Fibroblast of skin of back (primary cell): ENCODE data around the gene RBM7.

Experiments
- DNase-seq: peaks from one replicate; pipeline ENCODE4 v3.0.0-alpha.2; 2013

The RBM7 gene

DNA sequence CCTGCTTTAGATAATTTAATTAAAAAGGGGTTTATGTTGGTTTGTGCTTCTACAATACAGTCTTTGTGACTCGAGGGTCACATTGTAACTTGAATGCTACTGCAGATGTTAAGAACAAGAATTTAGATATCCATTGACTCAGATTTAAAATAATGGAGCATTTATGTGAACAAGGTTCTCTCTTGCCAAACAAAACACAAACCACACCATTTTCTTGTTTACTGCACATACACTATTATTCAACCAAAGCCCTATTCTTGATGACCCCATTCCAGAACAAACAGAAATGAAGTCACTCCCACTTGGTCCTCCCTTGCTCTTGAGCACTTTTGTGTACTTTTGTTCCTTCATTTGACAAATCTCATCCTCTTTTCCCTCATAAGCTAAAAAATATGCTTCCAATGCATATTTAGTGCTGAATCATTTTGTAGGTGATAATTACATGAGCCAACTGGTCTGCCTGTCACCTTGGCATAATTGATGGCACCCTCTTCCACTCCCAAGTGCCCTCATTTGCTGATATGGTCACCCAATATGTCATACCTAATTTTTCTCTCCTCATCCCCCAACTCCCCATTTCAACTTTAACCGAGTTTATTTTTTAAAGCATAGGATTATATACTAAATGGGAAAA is 3.0 kb upstream of the RBM7 start:
- no peak for DNase-seq

DNA sequence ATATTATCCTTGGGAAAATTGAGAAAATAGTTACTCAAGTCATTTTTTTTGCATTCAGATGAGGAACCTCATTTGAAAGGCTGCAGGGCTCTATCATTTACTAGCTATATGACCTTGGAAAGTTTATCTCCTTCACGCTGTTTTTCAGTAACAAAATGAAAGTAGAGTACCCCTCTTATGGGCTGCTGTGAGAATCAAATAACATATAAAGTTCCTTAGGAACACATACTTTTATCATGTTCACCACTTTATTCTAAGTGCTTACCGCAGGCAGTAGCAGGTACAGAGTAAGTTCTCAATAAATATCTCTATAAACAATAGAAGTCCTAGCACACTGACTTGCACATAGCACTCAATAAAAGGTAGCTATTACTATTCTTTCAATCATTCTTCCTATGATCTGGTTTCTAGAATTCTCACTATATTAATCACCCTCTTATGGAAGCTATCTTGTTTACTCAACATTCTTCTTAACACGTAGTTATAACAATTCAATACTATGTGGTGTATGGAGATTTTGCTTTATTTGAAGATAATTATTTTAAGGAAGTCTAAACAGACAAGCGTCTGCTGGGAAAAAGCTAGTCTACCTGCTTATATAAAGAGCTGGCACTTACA is 2.1 kb upstream of the RBM7 start:
- peak; percentile 18 for DNase-seq

DNA sequence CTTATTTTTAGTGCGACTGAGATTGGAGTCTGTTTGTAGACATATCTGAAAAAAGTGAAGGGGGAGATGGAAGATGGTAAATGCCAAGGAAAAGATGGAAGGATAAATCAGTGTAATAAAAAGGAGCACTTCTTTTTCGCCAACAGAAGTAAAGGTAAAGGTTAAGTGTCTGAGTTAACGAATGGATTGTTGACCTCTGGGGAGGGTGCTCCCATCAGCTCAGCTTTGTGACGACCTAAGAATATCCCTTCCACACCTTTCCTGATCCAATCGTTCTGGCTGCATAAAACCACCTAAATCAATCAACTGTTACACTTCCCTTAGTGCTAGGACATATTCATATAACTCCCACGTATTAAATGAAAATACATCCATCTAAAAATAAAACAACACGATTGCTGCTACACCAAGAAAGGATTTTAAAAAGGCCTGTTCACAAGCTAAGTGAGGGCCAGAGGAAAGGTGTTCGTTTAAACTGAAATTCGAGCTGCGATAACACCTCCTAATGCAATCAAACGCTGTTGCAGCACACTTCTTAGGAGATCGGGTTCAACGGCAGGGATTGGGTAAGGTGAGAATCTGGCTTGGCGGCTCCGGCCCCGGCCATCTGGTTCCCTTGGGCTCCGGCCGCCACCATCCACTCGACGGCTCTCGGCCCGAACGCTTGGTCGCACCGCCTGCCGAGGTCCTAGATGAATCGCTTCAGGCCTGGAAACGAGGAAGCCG is 813 bp upstream of the RBM7 start:
- no peak for DNase-seq

DNA sequence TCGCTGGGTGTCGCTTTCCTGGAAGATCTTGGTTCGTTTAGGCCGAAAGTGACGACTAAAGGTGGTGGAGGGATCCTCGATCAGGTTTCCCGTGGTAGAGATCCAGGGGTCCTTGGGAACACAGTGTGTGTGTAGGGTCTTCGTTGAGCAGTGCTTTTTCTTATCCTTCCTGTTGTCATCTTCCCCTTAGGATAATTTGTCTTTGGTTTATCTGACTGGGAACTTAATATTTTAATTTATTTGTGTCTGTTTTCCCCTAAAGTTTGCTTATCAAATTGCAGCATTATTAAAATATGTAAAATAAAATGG is 403 bp downstream of the RBM7 start:
- no peak for DNase-seq

DNA sequence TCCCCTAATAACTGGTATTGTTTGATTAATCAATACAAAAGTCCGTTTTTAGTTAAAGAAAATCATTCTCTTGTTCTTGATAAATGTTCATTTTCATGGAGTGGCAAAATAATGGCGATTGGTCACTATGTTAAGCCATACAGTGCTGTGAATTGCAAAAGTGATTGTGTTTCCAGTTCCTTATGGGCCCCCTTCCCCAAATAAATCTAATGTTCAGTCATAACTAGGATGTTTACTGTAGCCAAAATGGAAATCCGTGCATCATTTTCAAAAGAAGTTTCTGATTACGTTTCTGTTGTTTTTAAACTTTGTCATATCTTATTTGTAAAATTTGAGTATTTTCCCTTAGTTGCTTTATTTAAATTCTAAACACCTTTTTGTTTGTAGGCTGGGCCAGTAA is 845 bp downstream of the RBM7 start:
- no peak for DNase-seq

DNA sequence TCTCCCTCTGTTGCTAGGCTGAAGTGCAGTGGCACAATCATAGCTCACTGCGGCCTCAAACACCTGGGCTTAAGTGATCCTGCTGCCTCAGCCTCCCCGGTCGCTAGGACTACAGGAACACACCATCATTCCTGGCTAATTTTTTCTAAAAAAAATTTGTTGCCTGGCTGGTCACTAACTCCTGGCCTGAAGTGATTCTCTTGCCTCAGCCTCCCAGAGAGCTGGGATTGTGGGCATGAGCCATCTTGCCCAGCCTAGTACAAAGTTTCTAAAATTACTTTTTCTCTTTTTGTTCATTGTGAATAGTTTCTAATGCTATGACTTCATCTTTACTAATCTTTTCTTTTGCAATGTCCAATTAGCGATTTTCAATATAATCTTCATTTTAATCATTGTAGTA is 12.5 kb downstream of the RBM7 start:
- DNase-seq = no peak

DNA sequence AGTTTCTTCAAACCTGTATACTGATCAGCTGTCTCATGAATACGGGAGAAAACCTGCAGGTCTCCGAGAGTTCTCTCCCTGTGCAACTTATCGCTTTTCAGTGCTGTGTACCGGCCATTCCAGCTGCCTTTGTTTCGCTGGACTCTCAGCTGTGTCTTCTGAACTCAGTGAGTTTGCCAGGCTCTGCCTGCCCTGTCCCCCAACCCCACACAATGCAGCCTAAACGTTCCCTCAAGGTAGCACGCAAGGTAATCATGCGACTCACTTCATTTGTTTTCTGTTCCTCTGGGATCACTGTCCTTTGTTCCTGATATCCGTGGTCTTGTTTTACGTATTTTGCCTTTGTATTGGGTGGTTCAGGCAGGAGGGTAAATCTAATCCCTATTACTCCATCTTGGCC is 13.5 kb downstream of the RBM7 start:
- no peak for DNase-seq

DNA sequence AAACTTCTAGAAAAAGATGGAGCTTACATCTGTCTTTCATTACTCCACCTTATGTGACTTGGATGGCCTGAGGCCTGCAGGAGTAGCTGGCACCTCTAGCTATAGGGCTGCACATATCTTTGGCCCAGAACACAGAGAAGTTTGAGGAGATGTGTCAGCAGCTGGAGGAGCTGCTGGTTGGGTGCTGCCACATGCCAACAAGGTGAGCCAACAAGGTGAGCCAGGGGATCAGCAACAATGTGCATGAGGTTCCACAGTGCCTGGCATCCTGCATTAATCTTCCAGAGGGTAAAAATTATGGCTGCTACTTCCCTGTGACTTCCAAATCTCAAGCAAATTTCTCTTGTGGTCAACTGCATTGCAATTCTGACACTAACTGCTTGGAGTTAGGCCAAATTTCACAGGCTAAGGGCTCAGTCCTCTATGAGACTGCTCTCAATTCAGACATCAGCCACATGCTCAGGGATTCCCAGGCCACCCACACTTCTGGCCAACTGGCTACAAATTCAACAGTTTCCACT is 16.0 kb downstream of the RBM7 start:
- DNase-seq = peak; percentile 52

DNA sequence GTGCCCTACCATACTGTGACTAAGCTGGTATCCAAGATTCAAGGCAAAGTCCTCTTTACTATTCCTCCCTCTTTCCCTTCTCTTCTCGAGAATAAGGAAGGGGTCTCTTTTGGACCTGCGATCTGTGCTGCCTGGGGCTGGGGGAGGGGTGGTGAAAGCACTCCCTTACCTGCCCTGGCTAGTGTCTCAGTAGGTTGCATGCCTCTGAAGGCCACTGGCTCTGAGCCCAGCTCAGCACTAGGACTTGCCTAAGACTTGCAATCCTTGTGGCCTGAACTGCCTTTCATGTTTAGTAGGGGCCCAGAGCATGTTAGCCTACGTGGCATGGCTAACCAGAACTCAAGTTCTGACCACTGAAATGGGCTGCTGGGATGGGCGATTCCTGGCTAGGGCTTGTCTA is 25.8 kb downstream of the RBM7 start:
- DNase-seq = no peak

DNA sequence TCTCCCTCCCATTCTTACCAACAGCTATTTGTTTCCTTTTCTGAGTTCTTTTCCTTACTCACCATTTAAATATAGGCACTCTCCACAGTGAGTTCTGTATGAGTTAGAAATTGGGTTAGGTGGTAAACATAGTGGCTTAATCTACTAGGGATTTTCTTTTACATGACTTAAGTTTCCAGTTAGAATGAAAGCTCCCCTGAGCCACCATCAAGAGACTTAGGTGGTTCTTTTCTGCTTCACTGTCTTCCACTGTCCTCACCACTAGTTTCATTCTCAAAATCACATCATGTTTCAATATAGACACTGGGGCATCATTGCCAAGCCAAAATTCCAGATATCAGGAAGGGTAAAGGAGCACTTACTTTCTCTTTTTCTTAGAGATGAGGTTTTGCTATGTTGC is 29.8 kb downstream of the RBM7 start:
- DNase-seq = no peak

DNA sequence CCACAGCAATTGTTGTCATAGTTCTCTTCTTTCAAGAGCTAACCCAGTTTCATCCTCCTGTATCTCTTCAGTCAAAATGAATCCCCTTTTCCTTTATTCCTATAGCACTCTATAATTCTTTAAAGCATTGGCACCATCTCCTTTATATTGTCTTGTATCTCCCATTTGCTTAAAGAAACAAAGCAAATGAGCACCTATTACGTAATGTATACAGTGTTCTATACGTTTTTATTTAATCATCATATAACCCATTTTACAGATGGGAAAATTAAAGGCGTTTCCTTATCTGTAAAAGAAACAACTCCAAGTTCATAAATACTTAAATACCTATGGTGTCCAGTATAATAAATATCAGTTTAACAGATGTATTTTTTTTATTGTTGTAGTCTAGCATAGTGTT is 32.4 kb downstream of the RBM7 start:
- DNase-seq = no peak

DNA sequence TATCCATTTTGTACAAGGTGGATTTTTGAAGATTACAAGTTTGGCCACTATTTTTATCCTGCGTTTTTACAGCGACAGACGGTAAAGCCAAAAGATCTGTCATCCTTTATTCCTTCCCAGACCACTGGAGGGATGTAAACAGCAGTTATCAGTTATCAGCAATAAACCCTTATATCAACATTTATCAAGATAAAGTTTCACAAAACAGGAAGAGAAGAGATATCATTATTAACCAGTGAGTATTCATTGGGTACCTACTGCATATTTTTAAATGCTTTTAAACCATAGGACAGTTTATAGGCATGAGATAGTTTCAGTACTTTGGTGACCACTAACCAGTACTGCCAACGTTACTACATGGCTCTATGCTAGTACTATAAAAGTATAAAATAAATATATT is 32.9 kb downstream of the RBM7 start:
- DNase-seq = no peak

DNA sequence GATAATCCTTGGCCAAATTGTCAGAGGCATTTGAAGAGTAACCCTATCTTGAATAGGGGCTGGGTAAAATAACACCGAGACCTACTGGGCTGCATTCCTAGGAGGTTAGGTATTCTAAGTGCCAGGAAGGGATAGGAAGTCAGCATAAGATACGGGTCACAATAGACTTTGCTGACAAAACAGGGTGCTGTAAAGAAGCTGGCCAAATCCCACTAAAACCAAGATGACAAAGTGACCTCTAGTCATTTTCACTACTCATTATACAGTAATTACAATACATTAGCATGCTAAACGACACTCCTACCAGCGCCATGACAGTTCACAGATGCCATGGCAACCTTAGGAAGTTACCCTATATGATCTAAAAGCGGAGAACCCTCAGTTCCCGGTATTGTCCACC is 37.8 kb downstream of the RBM7 start:
- peak; percentile 35 for DNase-seq

DNA sequence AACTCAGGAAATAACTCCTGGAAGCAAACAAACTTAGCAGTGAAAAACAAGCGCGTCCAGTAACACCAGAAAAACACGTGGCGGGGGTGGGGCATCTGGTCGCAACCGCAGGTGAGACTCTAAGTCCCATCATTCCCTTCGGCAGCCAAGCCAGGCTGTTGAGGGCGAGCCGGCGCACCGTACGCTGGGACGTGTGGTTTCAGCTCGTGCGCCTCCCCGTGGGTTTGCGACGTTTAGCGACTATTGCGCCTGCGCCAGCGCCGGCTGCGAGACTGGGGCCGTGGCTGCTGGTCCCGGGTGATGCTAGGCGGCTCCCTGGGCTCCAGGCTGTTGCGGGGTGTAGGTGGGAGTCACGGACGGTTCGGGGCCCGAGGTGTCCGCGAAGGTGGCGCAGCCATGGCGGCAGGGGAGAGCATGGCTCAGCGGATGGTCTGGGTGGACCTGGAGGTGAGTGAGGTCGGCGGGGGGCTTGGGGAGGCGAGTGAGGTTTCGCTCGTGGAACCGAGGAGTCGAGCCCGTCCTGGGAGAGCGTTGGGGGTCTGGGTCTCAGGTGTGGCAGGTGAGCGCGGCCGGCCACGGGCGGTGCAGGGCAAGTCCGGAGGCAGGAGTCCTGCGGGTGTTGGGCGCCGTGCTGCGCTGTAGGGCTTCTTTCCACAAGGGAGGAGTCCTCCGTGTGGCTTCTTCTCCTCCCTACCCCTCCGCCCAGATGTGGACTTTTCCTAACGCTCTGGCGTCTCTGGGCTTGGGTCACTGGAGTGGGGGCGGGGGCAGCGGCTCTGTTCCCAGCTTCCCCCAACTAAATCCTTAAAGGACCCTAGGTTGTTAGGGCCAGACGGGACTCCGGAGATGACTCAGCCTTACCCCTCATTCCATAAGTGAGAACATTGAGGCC is 39.0 kb downstream of the RBM7 start, which contains the start of gene REXO2:
REXO2 (plus strand) TSS at position 239 of the 892 bp plus-strand sequence; CDS start at position 301, 62 bp downstream.
- peak; percentile 93 for DNase-seq

DNA sequence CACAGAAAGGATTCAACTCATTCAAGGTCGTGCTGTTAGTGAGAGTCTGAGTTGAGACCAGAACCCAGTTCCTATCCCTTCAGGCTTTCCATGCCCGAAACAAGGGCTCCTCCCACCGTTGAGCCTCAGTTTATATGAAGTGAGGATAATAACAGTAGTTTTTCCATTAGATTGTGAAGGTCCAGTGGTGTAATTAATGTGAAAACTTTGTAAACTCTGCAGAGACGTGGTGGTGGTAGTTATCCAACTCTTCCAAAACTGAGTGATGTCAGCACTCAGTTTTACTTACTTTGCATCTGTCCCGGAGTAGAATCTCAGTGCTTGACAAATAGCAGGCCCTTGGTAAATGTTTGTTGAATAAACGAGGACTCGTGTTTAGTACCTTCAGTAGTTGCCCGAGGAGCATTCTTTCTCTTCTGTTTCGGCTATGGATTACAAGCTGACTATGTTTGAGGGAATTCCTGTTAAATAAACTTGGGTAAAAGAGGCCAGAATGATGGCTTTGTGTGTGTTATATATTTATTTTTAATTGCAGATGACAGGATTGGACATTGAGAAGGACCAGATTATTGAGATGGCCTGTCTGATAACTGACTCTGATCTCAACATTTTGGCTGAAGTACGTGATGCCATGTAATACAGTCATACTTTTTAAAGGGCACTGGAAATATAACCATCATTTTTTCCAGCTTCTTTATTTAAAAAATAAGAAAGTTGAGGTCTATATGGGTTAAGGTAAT is 39.8 kb downstream of the RBM7 start:
- DNase-seq = peak; percentile 7

DNA sequence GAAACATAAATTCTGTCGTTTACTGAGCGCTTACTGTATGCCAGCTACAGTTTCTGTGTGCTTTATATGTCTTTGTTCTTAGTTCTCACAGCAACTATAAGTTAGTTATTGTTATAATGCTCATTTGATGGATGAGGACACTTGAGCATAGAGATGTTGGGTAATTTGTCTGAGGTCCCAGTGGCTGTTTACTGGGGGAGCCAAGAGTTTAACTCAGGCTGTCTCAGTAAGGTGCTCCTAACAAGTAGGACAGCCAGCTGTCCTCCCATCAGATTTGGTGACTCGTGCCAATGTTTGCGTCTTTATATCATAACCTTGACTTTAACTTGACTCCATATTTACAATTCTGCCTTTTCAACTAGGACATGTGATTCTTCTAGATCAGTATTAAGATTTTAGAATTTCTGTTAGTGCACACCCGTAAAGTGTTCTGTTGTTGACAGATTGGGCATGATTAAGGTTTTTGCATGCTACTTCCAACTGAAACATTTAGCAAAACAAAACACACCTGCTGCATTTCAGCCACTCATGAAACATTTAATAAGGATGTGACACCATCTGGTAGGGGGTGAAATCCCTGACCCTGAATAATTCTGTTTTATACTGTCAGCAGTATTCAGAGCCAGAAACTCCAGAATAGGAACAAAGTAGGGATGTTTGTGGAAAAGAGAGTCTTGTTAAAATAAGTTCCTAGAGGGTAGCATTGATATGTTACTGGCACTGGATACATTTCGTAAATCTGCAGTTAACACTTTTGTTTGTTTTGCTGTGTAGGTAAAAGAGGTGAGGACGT is 40.7 kb downstream of the RBM7 start:
- no peak for DNase-seq

DNA sequence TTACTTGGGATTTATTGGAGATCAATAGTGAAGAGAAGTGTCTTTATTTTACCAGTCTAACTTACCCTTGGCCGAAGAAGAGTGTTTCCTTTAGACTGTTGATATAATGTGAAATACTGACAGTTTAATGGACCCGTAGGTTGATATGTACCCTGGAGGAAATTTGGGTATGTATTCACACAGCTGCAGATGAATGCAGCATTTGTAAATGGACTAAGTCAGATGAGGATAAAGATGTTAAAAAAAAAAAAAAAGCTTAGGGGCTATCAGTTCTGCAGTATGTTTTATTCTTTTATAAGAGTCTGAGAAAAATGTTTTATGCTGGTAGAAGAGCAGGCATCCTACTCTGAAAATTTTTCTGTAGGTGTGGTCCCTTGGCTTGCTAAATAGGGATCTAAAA is 41.5 kb downstream of the RBM7 start:
- no peak for DNase-seq

DNA sequence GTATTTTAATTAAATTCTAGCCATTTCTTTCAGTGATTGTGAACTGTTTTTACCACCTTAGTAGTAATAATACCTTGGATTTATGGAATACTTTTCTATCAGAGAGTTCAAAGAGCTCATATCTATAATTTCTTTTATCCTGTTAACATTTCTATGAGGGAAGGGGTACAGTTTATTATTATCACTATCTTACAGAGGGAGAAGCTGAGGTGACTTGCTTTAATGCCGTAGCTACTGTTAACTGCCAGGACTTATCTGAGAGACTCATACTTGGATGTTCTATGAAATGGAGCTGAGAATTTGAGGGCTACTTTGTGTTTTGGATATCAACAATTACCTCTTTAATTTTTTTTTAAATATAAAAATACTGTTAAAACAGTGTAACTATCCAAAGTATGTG is 42.1 kb downstream of the RBM7 start:
- DNase-seq = no peak

DNA sequence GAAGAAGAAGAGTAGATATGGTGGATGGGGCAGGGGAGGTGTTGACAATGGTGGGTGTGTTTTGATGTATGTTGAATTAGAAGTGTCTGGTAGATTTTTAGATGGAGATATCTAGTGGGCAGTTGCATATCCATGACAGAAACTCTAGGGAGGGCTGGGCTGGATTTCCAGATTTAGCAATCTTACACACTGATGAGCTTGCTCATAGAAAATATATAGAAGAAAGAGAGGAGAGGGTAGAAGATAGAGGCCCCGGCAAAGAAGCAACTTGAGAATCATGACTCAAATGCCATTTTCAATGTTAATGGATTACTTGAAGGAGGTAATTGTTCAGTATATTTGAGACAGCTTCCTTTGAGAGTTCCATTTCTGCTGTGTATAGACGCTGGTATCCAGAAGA is 47.0 kb downstream of the RBM7 start:
- DNase-seq = peak; percentile 7

DNA sequence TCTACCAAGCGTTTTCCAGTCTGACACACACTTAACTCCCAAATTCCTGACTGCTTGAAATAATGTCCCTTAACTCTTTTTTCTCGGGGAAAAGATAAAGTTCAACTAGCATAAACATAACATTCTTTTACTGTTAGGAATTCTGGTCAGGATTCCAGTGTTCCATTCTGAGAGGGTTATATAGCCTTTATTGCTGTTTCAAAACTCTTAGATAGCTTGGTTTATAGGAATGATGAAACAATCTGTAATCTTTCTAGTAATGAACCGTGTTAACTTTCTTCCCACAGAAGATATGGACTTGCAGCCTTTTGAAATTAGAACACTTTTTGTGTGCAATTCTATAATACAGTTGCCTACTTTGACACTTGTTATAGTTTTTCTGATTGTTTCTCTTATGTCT is 47.4 kb downstream of the RBM7 start:
- peak; percentile 82 for DNase-seq

DNA sequence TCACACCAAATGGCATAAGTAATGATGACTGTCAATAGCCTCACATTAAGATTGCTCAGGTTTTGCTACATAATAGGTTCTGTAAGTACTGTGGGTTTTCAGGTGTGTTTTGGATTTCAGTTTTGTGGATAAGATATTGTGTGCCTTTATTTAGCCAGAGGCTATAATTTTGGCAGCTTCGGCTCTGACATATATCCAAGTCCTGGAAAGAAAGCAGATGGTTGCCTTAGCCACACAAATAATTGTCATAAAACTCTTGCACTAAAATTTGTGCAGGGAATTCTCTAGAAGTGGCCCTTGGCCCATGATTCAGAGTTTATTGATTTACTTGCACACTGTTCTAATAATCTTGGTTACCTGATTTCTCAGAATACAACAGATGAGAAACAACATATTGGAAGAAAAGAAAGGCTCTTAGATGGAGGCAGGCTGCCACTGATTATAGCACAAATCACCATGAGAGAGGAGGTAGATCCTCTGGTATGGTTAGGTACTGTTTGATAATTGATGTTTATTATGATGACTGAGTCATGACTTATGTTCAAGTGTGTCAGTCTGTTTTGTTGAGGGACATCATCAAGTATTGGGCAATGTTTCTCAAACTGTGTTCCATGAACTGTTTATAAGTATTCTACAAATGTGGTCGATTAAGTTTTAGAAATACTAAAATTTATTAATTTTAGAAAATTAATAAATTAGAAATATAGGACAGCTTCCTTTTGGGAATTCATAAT is 48.5 kb downstream of the RBM7 start:
- no peak for DNase-seq
